AG10803 (cell line): ENCODE measurements around the gene UNC79.
"Not testable (repeated sequence)": the region's sequence is repeated elsewhere in the genome, so short reads cannot be mapped to it uniquely, and the experiment has no call there.

Experiments
- DNase-seq: peaks from one replicate; pipeline ENCODE4 v3.0.0; 2010; ENCODE audit warnings: low read depth
- H3K4me3 ChIP-seq: 2 replicates; pipeline ENCODE4 v1.5.1; 2011; ENCODE audit warnings: mild to moderate bottlenecking, low read length, control low read depth
- TF ChIP-seq, protein P1 (sequence below): conservative IDR thresholded peaks from 2 replicates; pipeline ENCODE4 v1.5.1; 2011; ENCODE audit warnings: mild to moderate bottlenecking, low read length, control low read depth, inconsistent platforms

UNC79 gene

DNA sequence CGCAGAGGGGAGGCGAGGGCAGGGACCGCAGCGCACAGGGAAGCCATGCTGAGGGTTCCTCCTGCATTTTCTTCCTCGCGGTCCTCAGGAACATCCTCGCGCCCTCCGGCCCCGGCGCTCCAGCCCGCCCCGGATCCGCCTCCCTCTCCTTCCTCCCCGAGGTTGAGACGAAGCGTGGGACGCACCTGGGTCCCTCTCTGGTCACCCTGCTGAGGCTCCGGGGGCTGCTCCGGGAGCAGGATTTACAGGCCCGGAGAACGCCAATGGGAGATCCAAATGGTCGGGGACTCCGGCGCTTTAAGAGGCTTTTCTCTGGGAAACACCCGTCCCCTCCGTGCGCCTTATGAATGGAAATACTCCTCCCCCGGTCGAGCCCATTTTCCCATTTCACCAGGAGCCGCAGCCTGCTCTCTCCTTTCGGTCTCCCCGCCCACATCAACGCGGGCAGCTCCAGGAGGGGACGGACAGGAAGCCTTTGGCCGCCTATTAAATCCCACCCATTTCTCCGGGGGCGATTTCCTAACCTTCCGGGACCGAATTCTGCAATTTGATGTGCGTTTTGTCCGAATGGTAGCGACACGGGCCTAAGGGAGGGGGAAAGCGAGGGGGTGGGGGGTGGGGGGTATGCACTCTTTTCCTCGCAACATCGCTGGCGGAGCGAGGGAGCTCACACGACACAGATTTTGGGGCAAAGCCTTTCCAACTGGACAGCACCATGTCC, at the start of gene UNC79:
UNC79 (plus strand) TSS at position 625 of the 721 bp plus-strand sequence; CDS start at position 716, 91 bp downstream.
- TF ChIP-seq, protein P1, sequence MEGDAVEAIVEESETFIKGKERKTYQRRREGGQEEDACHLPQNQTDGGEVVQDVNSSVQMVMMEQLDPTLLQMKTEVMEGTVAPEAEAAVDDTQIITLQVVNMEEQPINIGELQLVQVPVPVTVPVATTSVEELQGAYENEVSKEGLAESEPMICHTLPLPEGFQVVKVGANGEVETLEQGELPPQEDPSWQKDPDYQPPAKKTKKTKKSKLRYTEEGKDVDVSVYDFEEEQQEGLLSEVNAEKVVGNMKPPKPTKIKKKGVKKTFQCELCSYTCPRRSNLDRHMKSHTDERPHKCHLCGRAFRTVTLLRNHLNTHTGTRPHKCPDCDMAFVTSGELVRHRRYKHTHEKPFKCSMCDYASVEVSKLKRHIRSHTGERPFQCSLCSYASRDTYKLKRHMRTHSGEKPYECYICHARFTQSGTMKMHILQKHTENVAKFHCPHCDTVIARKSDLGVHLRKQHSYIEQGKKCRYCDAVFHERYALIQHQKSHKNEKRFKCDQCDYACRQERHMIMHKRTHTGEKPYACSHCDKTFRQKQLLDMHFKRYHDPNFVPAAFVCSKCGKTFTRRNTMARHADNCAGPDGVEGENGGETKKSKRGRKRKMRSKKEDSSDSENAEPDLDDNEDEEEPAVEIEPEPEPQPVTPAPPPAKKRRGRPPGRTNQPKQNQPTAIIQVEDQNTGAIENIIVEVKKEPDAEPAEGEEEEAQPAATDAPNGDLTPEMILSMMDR: no peak
- 0 out of 2 replicates have a peak within 1 kb of the TSS, but pooled peaks have one; percentile 20 for H3K4me3 ChIP-seq
- no peak for DNase-seq

DNA sequence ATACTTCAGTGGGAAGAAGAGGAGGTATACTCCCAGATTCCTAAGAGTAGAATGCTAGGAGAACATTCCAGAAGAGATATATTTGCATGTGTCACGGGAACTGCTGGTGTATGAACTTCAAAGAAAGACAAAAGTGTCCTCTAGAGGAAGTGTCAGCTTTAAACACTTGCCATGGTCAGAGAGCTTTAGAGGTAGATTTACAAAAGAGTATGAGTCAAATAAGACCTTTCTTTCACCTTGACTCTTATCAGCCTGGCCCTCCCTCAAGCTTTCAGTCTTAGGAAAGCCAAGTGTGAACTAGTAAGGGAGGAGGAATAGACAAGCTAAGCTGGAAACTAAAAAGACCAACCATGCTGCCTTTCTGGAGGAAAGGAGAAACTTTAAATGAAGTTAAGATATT, 49.1 kb upstream of the UNC79 start:
- TF ChIP-seq, protein P1: no peak

DNA sequence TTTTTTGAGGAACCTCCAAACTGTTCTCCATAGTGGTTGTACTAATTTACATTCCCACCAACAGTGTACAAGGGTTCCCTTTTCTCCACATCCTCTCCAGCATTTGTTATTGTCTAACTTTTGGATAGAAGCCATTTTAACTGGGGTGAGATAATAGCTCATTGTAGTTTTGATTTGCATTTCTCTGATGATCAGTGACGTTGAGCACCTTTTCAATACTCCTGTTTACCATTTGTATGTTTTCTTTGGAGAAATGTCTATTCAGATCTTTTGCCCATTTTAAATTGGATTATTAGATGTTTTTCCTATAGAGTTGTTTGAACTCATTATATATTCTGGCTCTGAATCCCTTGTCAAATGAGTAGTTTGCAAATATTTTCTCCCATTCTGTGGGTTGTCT, 46.5 kb upstream of the UNC79 start:
- not testable (repeated sequence) for H3K4me3 ChIP-seq, DNase-seq

More for the DNA sequence above, 49.1 kb upstream of the UNC79 start:
- no peak overlapping the region for H3K4me3 ChIP-seq
- no peak for DNase-seq

DNA sequence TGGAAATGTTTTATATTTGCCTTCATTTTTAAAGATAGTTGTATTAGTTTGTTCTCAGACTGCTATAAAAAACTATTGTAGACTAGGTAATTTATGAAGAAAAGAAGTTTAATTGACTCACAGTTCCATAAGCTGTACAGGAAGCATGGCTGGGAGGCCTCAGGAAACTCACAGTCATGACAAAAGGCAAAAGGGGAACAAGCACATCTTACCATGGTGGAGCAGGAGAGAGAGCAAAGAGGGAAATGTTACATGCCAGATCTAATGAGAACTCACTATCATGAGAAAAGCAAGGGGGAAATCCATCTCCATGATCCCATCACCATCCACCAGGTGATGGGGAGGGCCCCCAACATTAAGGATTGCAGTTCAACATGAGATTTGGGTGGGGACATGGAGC, 35.5 kb upstream of the UNC79 start:
- TF ChIP-seq, protein P1: no peak
- no peak for DNase-seq
- no peak overlapping the region for H3K4me3 ChIP-seq

DNA sequence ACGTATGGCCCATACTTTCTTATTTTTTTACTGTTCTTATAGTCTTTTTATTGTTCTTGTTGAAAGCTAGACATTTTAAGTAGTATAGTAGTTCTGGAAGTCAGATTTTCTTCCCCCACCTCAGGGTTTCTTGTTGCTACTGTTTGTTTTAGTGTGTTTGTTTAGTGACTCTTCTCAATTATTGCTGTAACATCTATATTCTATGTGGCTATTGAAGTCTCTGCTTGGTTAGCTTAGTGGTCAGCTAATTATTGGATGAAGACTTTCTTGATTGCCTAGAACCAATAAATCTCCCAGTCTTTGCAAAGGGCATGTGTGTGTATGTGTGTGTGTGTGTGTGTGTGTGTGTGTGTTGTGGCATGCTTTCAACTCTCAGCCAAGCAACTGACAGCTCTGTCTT, 34.3 kb upstream of the UNC79 start:
- no peak for DNase-seq
- TF ChIP-seq, protein P1: no peak
- no peak overlapping the region for H3K4me3 ChIP-seq

DNA sequence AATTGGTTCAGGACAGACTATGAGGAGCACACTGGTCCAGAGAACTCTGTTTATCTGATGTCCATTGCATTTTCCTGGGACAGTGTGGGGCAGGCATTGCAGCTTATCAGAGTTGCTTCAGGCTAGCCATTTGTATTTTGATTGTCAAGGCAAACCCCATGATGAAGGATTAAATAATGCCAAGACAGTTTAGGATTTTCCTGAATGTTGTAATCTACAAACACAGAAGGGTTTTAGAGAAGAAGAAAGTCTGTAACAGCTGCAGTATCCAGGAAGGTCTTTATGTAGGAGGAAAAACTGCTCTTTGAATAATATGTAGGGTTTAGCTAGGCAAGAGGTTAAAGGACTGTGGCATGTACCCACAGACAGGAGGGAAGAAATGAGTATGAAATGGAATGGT, 32.2 kb upstream of the UNC79 start:
- TF ChIP-seq, protein P1: no peak
- no peak for DNase-seq
- H3K4me3 ChIP-seq: no peak overlapping the region

DNA sequence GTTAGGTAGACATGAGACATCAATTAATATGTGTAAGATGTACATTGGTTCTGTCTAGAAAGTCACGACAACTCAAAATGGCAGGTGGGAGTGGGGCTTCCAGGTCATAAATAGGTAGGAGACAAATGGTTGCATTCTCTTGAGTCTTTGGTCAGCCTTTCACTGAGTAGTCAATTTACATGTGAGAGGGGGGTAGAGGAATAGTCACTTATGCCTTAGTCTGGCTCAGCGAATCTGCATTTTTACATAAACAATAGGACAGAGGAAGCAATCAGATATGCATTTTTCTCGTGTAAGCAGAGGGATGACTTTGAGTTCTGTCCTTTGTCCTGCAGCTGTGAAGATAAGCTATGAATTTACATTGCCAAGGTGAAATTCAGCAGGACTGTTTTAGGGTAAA, 27.8 kb upstream of the UNC79 start:
- TF ChIP-seq, protein P1: no peak

More for the DNA sequence above, 27.8 kb upstream of the UNC79 start:
- H3K4me3 ChIP-seq: no peak overlapping the region
- no peak for DNase-seq
